Activated B cell treated with CpG ODN at 0.5 μM for 24 hours (primary cell): ENCODE measurements around the gene HCFC1. TPM values are rescaled to one million over a fixed set of nuclear protein-coding genes. Genes with fewer than 3 reads are reported as not detected.

Experiments
- ATAC-seq: fragments of 200-7000 bp; cut with Tn5 transposase; one replicate; pipeline ENCODE4 v1.10.0; 2021; ENCODE audit warnings: low read depth, mild to moderate bottlenecking, moderate library complexity
- CTCF ChIA-PET: fragments of 350-600 bp; sonication (Branson Sonifier 250); formaldehyde crosslinking; loops from one replicate; lab custom pipeline; 2021; ENCODE audit warnings: antibody characterized with exemption; lab: Charles Lee
- POLR2A ChIA-PET: fragments of 350-600 bp; sonication (Branson Sonifier 250); formaldehyde crosslinking; loops from one replicate; lab custom pipeline; 2021; ENCODE audit warnings: antibody characterized with exemption; lab: Charles Lee
- DNase-seq: peaks from one replicate; pipeline ENCODE4 v3.0.0; 2022
- H3K27ac Mint-ChIP-seq: one replicate; pipeline ENCODE4 v1.8.0; 2020; ENCODE audit warnings: mixed read lengths
- H3K27me3 Mint-ChIP-seq: one replicate; pipeline ENCODE4 v1.8.0; 2021; ENCODE audit warnings: mixed read lengths
- H3K36me3 Mint-ChIP-seq: one replicate; pipeline ENCODE4 v1.8.0; 2021; ENCODE audit warnings: low read depth, mixed read lengths
- H3K4me1 Mint-ChIP-seq: one replicate; pipeline ENCODE4 v1.8.0; 2021; ENCODE audit warnings: mixed read lengths
- H3K4me3 Mint-ChIP-seq: one replicate; pipeline ENCODE4 v1.8.0; 2020; ENCODE audit warnings: mild to moderate bottlenecking, mixed read lengths
- H3K9me3 Mint-ChIP-seq: one replicate; pipeline ENCODE4 v1.8.0; 2020; ENCODE audit warnings: mixed read lengths
- intact Hi-C: fragments of 100-400 bp; cut with micrococcal nuclease; formaldehyde crosslinking; loops from one replicate; pipeline ENCODE4 v1.15.1; 2024
- total RNA-seq: library from RNA; stranded (reverse); gene quantifications from 2 replicates; pipeline ENCODE4 v1.2.3, GENCODE V29; 2022
- TF ChIP-seq, protein P1 (sequence below): fragments of 200-600 bp; IDR thresholded peaks from one replicate; pipeline ENCODE4 v1.8.0; 2022; ENCODE audit warnings: antibody characterized with exemption, mild to moderate bottlenecking

Gene HCFC1
- total RNA-seq, 1 donor from 2014 or later = 79.4 TPM

DNA sequence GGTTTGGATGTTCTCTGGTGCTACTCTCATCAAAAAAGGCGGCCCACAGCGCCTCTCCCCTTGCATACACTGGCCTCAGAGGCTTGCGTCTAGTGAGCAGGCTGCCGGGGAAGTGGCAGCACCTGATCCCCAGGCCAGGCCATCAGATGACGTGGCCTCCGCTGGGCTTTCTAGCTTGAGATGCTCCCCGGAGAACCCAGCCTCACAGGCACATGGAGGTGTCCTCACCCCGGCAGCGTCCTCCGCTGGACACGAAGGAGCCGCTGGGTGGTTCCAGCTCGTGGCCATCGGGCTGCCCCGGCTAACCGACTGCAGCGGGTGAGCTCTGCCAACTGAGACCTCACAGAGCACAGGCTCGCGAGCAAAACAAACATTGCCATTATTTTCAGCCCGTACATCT lies 35.3 kb upstream of the HCFC1 start:
- DNase-seq (no peak), ATAC-seq (no peak)
- H3K9me3 Mint-ChIP-seq = no peaks in the 10 kb centered on the region
- intact Hi-C loops = no loop called here
- peaks cover 26% of the 10 kb centered on the region for H3K36me3 Mint-ChIP-seq
- POLR2A ChIA-PET = interaction anchor here (0.6 to 2.0 kb wide), 7 partner anchors 11 to 62 kb away, joined by 8 to 21 read pairs (median 14); partner anchors contain the start of genes HCFC1 and IRAK1
- H3K4me3 Mint-ChIP-seq = peak overlapping the region; percentile 73
- CTCF ChIA-PET = interaction anchor here (1.3 kb wide), 1 partner anchor 39 kb away, joined by 3 read pairs; no protein-coding TSS in a partner anchor
- H3K27ac Mint-ChIP-seq = peak overlapping the region; percentile 96
- H3K4me1 Mint-ChIP-seq = peaks cover 72% of the 10 kb centered on the region
- H3K27me3 Mint-ChIP-seq = no peaks in the 10 kb centered on the region
- TF ChIP-seq, protein P1, sequence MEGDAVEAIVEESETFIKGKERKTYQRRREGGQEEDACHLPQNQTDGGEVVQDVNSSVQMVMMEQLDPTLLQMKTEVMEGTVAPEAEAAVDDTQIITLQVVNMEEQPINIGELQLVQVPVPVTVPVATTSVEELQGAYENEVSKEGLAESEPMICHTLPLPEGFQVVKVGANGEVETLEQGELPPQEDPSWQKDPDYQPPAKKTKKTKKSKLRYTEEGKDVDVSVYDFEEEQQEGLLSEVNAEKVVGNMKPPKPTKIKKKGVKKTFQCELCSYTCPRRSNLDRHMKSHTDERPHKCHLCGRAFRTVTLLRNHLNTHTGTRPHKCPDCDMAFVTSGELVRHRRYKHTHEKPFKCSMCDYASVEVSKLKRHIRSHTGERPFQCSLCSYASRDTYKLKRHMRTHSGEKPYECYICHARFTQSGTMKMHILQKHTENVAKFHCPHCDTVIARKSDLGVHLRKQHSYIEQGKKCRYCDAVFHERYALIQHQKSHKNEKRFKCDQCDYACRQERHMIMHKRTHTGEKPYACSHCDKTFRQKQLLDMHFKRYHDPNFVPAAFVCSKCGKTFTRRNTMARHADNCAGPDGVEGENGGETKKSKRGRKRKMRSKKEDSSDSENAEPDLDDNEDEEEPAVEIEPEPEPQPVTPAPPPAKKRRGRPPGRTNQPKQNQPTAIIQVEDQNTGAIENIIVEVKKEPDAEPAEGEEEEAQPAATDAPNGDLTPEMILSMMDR = no peak

DNA sequence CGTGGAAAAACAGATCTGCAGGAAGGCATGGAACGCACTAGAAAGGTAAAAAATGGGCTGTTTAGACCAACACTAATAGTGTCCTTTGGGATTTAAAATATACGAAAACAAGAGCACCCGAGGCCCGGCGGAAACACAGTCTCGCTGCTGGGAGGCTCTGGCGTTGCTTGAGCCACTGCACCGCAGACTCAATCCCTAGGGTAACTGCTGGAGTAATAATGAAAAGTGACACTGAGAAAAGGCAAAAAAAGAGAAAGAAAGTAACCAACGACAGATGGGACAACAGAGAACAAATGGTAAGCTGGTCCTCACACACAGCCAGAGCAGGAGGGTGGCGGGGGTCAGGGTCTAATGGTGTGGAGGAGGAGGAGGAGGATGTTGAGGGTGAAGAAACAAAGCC lies 32.7 kb upstream of the HCFC1 start:
- Mint-ChIP-seq H3K36me3 (peaks cover 11% of the 10 kb centered on the region), H3K4me1 (peaks cover 68% of the 10 kb centered on the region), H3K27ac (peak overlapping the region; percentile 80), H3K9me3 (no peaks in the 10 kb centered on the region), H3K4me3 (peak overlapping the region; percentile 42), H3K27me3 (no peaks in the 10 kb centered on the region)
- no peak for DNase-seq
- intact Hi-C loops = loop anchor here (2.0 kb wide), 1 partner anchor 14 kb away; the partner anchor contains the start of gene IRAK1
- ChIA-PET POLR2A (interaction anchor here (0.6 to 1.9 kb wide), 4 partner anchors 14 to 160 kb away, joined by 3 to 6 read pairs (median 4); partner anchors contain the start of gene HCFC1), CTCF (interaction anchor here (1.0 kb wide), 1 partner anchor 24 kb away, joined by 3 read pairs; no protein-coding TSS in a partner anchor)
- peak; percentile 41 for ATAC-seq
- TF ChIP-seq, protein P1 = no peak

DNA sequence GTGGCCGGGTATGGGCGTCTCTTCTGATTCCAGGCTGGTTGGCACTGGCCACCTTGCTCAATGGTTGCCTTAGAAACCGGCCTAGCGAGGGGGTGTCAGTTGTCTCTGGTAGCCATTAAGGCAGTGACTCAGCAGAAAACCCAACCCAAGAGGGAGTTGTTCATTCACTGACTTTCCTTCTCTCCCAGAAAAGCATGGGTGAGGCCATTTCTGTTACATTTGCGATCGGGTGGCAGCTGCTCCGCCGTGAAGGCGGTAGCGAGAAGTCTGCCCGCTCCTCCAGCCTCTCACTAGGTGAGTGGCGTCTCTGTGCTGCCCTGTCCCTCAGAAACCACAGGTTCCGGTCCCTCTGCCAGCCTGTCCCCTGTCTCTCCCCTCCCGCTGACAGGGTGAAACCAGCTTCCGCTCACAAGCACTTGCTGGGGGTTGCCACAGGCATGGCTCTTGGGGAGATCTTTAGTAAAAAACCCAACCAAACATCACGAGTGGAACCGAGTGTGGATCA lies 30.6 kb upstream of the HCFC1 start:
- TF ChIP-seq, protein P1 = no peak

GRCh38 chrX:154000051-154000450 lies 28.4 kb upstream of the HCFC1 start:
- POLR2A ChIA-PET = interaction anchor here (0.6 to 0.7 kb wide), 2 partner anchors 19 kb away, joined by 5 read pairs; partner anchors contain the start of gene IRAK1
- intact Hi-C loops = no loop called here
- H3K27ac Mint-ChIP-seq = no peak overlapping the region
- H3K36me3 Mint-ChIP-seq = peaks cover 1% of the 10 kb centered on the region
- H3K4me1 Mint-ChIP-seq = peaks cover 35% of the 10 kb centered on the region
- no peaks in the 10 kb centered on the region for H3K27me3 Mint-ChIP-seq
- ATAC-seq (no peak), DNase-seq (no peak)
- CTCF ChIA-PET = no interaction called here
- TF ChIP-seq, protein P1 = no peak
- H3K9me3 Mint-ChIP-seq = no peaks in the 10 kb centered on the region
- H3K4me3 Mint-ChIP-seq = no peak overlapping the region

More for the DNA sequence above, 30.6 kb upstream of the HCFC1 start:
- CTCF ChIA-PET = interaction anchor here (1.1 kb wide), 1 partner anchor 12 kb away, joined by 3 read pairs; no protein-coding TSS in a partner anchor
- Mint-ChIP-seq H3K4me3 (peak overlapping the region; percentile 77), H3K4me1 (peaks cover 49% of the 10 kb centered on the region), H3K36me3 (peaks cover 4% of the 10 kb centered on the region), H3K27ac (peak overlapping the region; percentile 85), H3K27me3 (no peaks in the 10 kb centered on the region), H3K9me3 (no peaks in the 10 kb centered on the region)
- DNase-seq = peak; percentile 27
- POLR2A ChIA-PET = interaction anchor here (0.6 to 2.6 kb wide), 12 partner anchors 10 to 75 kb away, joined by 3 to 12 read pairs (median 6); partner anchors contain the start of gene HCFC1
- ATAC-seq = peak; percentile 73
- intact Hi-C loops = loop anchor here (2.0 kb wide), 1 partner anchor 17 kb away; no protein-coding TSS in a partner anchor

DNA sequence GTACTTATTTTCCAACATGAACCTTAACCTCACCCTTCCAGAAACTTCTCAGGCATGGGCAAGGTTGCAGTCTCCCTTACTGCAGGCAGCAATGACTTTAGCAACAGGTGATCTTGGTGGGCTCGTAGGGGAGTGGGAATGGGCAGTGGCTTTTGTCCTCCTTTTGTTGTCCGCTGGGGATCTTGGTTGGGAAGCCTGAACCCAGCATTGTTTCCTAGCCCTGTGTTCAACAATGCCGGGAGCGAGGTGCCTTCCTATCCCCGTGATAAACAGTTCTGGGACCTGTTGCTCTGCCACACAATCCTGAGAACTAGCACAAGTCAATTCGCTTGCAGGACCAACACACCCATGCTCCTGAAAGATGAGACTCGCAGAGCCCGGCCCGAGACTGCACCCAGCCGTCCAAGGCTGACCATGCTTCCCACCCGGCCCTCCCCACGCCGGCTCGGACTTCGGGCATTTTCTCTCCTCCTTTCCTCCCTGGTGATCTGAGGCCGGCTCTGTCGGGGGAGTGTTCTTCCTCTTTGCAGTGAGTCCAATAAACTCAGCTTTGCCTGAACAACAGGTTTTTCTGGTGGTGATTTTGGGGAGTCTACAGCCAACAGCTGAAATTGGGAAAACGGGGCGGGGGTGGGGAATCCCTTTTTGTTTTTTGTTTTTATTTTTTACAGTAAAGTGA lies 27.9 kb upstream of the HCFC1 start:
- ChIA-PET POLR2A (interaction anchor here (0.6 to 0.7 kb wide), 2 partner anchors 18 to 20 kb away, joined by 5 read pairs; partner anchors contain the start of gene IRAK1), CTCF (no interaction called here)
- intact Hi-C loops = no loop called here
- DNase-seq (no peak), ATAC-seq (no peak)
- H3K4me3 Mint-ChIP-seq = no peak overlapping the region
- H3K27me3 Mint-ChIP-seq = no peaks in the 10 kb centered on the region
- peaks cover 31% of the 10 kb centered on the region for H3K4me1 Mint-ChIP-seq
- H3K36me3 Mint-ChIP-seq = peaks cover 1% of the 10 kb centered on the region
- H3K9me3 Mint-ChIP-seq = no peaks in the 10 kb centered on the region
- TF ChIP-seq, protein P1 = no peak
- H3K27ac Mint-ChIP-seq = no peak overlapping the region
